H9 (cell line): ENCODE results near the gene SMO. TPM values are rescaled to one million over a fixed set of nuclear protein-coding genes. Genes with fewer than 3 reads are reported as not detected.

Experiments used
- DNase-seq: peaks from one replicate; pipeline ENCODE4 v3.0.0-alpha.2; 2017
- H2AFZ ChIP-seq: one replicate; pipeline ENCODE4 v1.6.1; 2013; ENCODE audit warnings: mild to moderate bottlenecking, low read length, control low read depth, moderate library complexity
- H2AK5ac ChIP-seq: 2 replicates; pipeline ENCODE4 v1.6.1; 2013; ENCODE audit warnings: low read length, control low read depth, mixed read lengths; ENCODE audit not compliant: insufficient read length
- H2BK120ac ChIP-seq: one replicate; pipeline ENCODE4 v1.6.1; 2013; ENCODE audit warnings: low read depth, mild to moderate bottlenecking, low read length, control low read depth, inconsistent platforms; ENCODE audit not compliant: poor library complexity, severe bottlenecking
- H2BK12ac ChIP-seq: 2 replicates; pipeline ENCODE4 v1.6.1; 2013; ENCODE audit warnings: low read length, control low read depth, mixed read lengths, low read depth; ENCODE audit not compliant: insufficient read length
- H2BK15ac ChIP-seq: 2 replicates; pipeline ENCODE4 v1.6.1; 2013; ENCODE audit warnings: low read depth, low read length, control low read depth
- H2BK20ac ChIP-seq: one replicate; pipeline ENCODE4 v1.6.1; 2013; ENCODE audit warnings: low read depth, mild to moderate bottlenecking, low read length, control low read depth, inconsistent platforms; ENCODE audit not compliant: poor library complexity, severe bottlenecking
- H2BK5ac ChIP-seq: 2 replicates; pipeline ENCODE4 v1.6.1; 2013; ENCODE audit warnings: low read length, control low read depth, mixed read lengths; ENCODE audit not compliant: insufficient read length
- H3K14ac ChIP-seq: 2 replicates; pipeline ENCODE4 v1.6.1; 2013; ENCODE audit warnings: low read length, control low read depth; ENCODE audit not compliant: insufficient read depth
- H3K18ac ChIP-seq: 2 replicates; pipeline ENCODE4 v1.6.1; 2013; ENCODE audit warnings: low read depth, mild to moderate bottlenecking, mixed read lengths, low read length, control low read depth; ENCODE audit not compliant: insufficient read length
- H3K23ac ChIP-seq: 2 replicates; pipeline ENCODE4 v1.6.1; 2013; ENCODE audit warnings: low read length, control low read depth, mixed read lengths, low read depth; ENCODE audit not compliant: insufficient read length
- H3K23me2 ChIP-seq: 2 replicates; pipeline ENCODE4 v1.6.1; 2013; ENCODE audit warnings: low read depth, mild to moderate bottlenecking, mixed read lengths, low read length, control low read depth; ENCODE audit not compliant: insufficient read length, poor library complexity, severe bottlenecking
- H3K27ac ChIP-seq: 2 replicates; pipeline ENCODE4 v1.5.1; 2013; ENCODE audit warnings: low read length, control low read depth, mixed read lengths, low read depth; ENCODE audit not compliant: insufficient read length
- H3K27me3 ChIP-seq: 2 replicates; pipeline ENCODE4 v1.6.1; 2013; ENCODE audit warnings: low read length, control low read depth, inconsistent platforms; ENCODE audit not compliant: insufficient read depth
- H3K4ac ChIP-seq: 2 replicates; pipeline ENCODE4 v1.6.1; 2013; ENCODE audit warnings: low read depth, mild to moderate bottlenecking, control low read depth, inconsistent platforms, low read length, moderate library complexity
- H3K4me1 ChIP-seq: 2 replicates; pipeline ENCODE4 v1.6.1; 2013; ENCODE audit warnings: low read length, control low read depth, inconsistent platforms; ENCODE audit not compliant: insufficient read depth
- H3K4me2 ChIP-seq: 2 replicates; pipeline ENCODE4 v1.6.1; 2013; ENCODE audit warnings: low read length, control low read depth, mixed read lengths; ENCODE audit not compliant: insufficient read length, insufficient read depth
- H3K56ac ChIP-seq: 2 replicates; pipeline ENCODE4 v1.6.1; 2013; ENCODE audit warnings: low read depth, mild to moderate bottlenecking, mixed read lengths, low read length, control low read depth; ENCODE audit not compliant: insufficient read length
- H3K79me1 ChIP-seq: 2 replicates; pipeline ENCODE4 v1.6.1; 2013; ENCODE audit warnings: low read depth, mild to moderate bottlenecking, moderate library complexity, low read length, control low read depth, inconsistent platforms; ENCODE audit not compliant: insufficient read depth, poor library complexity, severe bottlenecking
- H3K79me2 ChIP-seq: 2 replicates; pipeline ENCODE4 v1.6.1; 2013; ENCODE audit warnings: low read length, control low read depth, inconsistent platforms; ENCODE audit not compliant: insufficient read depth
- H3K9ac ChIP-seq: 2 replicates; pipeline ENCODE4 v1.6.1; 2013; ENCODE audit warnings: low read length, control low read depth, mixed read lengths; ENCODE audit not compliant: insufficient read length; ENCODE audit errors: extremely low read depth
- H3K9me3 ChIP-seq: one replicate; pipeline ENCODE4 v1.6.1; 2013; ENCODE audit warnings: low read depth, low read length, inconsistent platforms; ENCODE audit not compliant: control insufficient read depth
- H3T11ph ChIP-seq: one replicate; pipeline ENCODE4 v1.6.1; 2013; ENCODE audit warnings: mild to moderate bottlenecking, low read length, control low read depth, inconsistent platforms
- H4K20me1 ChIP-seq: one replicate; pipeline ENCODE4 v1.6.1; 2013; ENCODE audit not compliant: control insufficient read depth, insufficient read length, insufficient read depth
- H4K5ac ChIP-seq: 2 replicates; pipeline ENCODE4 v1.6.1; 2013; ENCODE audit warnings: low read depth, mild to moderate bottlenecking, mixed read lengths, low read length, control low read depth; ENCODE audit not compliant: insufficient read length
- H4K8ac ChIP-seq: replicated peaks from 2 replicates; pipeline ENCODE4 v1.6.1; 2013; ENCODE audit warnings: low read length, control low read depth, mixed read lengths, low read depth; ENCODE audit not compliant: insufficient read length
- H4K91ac ChIP-seq: 2 replicates; pipeline ENCODE4 v1.6.1; 2013; ENCODE audit warnings: low read depth, mild to moderate bottlenecking, moderate library complexity, mixed read lengths, low read length, control low read depth; ENCODE audit not compliant: insufficient read length
- H3K27ac Mint-ChIP-seq, 3 experiments: 2 replicates in 2 of 3; 3 replicates in 1 of 3; pipeline ENCODE4 v1.8.0; 2020 to 2021; ENCODE audit warnings: mixed read lengths in 3 of 3, mild to moderate bottlenecking in 1 of 3, moderate library complexity in 1 of 3
- H3K27me3 Mint-ChIP-seq: 2 replicates; pipeline ENCODE4 v1.8.0; 2021; ENCODE audit warnings: low read depth, mild to moderate bottlenecking, moderate library complexity, mixed read lengths
- H3K36me3 Mint-ChIP-seq, 3 experiments: 2 replicates in 2 of 3; 3 replicates in 1 of 3; pipeline ENCODE4 v1.8.0; 2020 to 2021; ENCODE audit warnings: low read depth in 3 of 3, mixed read lengths in 3 of 3; ENCODE audit not compliant: insufficient read depth in 1 of 3
- H3K4me1 Mint-ChIP-seq, 2 experiments: 2 replicates each; pipeline ENCODE4 v1.8.0; 2020; ENCODE audit warnings: mixed read lengths in 2 of 2
- H3K4me3 Mint-ChIP-seq, 2 experiments: 2 replicates in 1 of 2; 3 replicates in 1 of 2; pipeline ENCODE4 v1.8.0; 2020 to 2021; ENCODE audit warnings: mild to moderate bottlenecking in 2 of 2, mixed read lengths in 2 of 2, moderate library complexity in 1 of 2
- H3K9me3 Mint-ChIP-seq, 2 experiments: 2 replicates in 1 of 2; 3 replicates in 1 of 2; pipeline ENCODE4 v1.8.0; 2020; ENCODE audit warnings: mild to moderate bottlenecking in 2 of 2, mixed read lengths in 2 of 2, moderate library complexity in 1 of 2
- WGBS: extraction: QIAGEN DNeasy Blood & Tissue Kit; methylation state at CpG from one replicate; pipeline ENCODE4 v1.1.7; 2013; ENCODE audit warnings: missing lambda C conversion rate, low lambda C conversion rate, mixed read lengths; ENCODE audit not compliant: insufficient read length; ENCODE audit errors: extremely low coverage; 5-methylcytosine and 5-hydroxymethylcytosine counted together
- total RNA-seq: library from RNA; stranded (reverse); gene quantifications from 2 replicates; pipeline ENCODE4 v1.2.1, GENCODE V29; 2021
- TF ChIP-seq, protein P1 (sequence below): fragments of 200-600 bp; sonication (generic); conservative IDR thresholded peaks from 3 replicates; pipeline ENCODE4 v1.8.0; 2021; ENCODE audit warnings: antibody characterized with exemption, mild to moderate bottlenecking

The SMO gene
- total RNA-seq, 1 experiment from 2014 or later = 66.8 TPM

DNA sequence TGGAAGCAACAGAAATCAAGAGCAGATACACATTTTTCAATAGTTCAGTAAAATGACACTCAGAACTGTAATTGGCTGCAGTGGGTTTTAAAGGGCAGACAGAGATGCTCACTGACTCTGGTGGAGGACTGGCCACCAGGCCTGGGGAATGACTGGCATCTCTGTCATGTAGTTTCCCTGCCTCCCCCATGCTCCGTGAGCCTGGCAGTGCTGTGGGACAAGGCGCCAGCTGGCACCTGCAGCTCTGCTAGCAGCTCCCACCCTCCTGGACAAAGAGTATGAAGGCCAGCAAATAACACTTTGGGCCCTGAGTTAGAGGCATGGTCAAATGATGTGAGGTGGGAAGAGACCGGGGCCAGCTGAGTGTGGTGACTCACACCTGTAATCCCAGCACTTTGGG is 28.9 kb upstream of the SMO start:
- TF ChIP-seq, protein P1, sequence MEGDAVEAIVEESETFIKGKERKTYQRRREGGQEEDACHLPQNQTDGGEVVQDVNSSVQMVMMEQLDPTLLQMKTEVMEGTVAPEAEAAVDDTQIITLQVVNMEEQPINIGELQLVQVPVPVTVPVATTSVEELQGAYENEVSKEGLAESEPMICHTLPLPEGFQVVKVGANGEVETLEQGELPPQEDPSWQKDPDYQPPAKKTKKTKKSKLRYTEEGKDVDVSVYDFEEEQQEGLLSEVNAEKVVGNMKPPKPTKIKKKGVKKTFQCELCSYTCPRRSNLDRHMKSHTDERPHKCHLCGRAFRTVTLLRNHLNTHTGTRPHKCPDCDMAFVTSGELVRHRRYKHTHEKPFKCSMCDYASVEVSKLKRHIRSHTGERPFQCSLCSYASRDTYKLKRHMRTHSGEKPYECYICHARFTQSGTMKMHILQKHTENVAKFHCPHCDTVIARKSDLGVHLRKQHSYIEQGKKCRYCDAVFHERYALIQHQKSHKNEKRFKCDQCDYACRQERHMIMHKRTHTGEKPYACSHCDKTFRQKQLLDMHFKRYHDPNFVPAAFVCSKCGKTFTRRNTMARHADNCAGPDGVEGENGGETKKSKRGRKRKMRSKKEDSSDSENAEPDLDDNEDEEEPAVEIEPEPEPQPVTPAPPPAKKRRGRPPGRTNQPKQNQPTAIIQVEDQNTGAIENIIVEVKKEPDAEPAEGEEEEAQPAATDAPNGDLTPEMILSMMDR = no peak
- no peak overlapping the region for H3K14ac ChIP-seq
- H3K4me1 Mint-ChIP-seq = 0 out of 4 replicates have a peak, but pooled peaks cover 2% of the 10 kb centered on the region in 2 experiments
- no peak overlapping the region for H3K4me3 Mint-ChIP-seq
- no peaks in the 10 kb centered on the region for H3K79me1 ChIP-seq
- no peak overlapping the region for H2AFZ ChIP-seq
- H3K4me2 ChIP-seq = no peak overlapping the region
- no peak overlapping the region for H4K91ac ChIP-seq
- H3K9me3 ChIP-seq = no peaks in the 10 kb centered on the region
- H2BK12ac ChIP-seq = no peak overlapping the region
- H3K23me2 ChIP-seq = no peaks in the 10 kb centered on the region
- H3K27me3 Mint-ChIP-seq = no peaks in the 10 kb centered on the region
- no peak overlapping the region for H2BK15ac ChIP-seq
- no peak overlapping the region for H3K9ac ChIP-seq
- H2BK5ac ChIP-seq = no peak overlapping the region
- H3K9me3 Mint-ChIP-seq = no peaks in the 10 kb centered on the region
- H4K20me1 ChIP-seq = no peaks in the 10 kb centered on the region
- H3K79me2 ChIP-seq = no peaks in the 10 kb centered on the region
- no peak for DNase-seq
- no peak overlapping the region for H3K27ac Mint-ChIP-seq
- no peak overlapping the region for H2BK120ac ChIP-seq
- no CpG with 5 or more reads among the region's 3 CpGs for WGBS
- H3K56ac ChIP-seq = no peak overlapping the region
- no peak overlapping the region for H3K27ac ChIP-seq
- H3K36me3 Mint-ChIP-seq = no peaks in the 10 kb centered on the region; a peak in 2 of 7 replicates
- H3K4ac ChIP-seq = no peak overlapping the region
- no peak overlapping the region for H4K8ac ChIP-seq
- H2BK20ac ChIP-seq = no peak overlapping the region
- H2AK5ac ChIP-seq = no peak overlapping the region
- no peak overlapping the region for H3K23ac ChIP-seq
- H3K27me3 ChIP-seq = no peaks in the 10 kb centered on the region
- H3T11ph ChIP-seq = no peak overlapping the region
- no peaks in the 10 kb centered on the region; the same call in 1 of the 2 replicates for H3K4me1 ChIP-seq
- H4K5ac ChIP-seq = no peak overlapping the region
- no peak overlapping the region for H3K18ac ChIP-seq
